CD4-positive, alpha-beta T cell (primary cell): ENCODE measurements around the gene SLF2. TPM values are rescaled to one million over a fixed set of nuclear protein-coding genes. Genes with fewer than 3 reads are reported as not detected.

ENCODE experiments used
- ATAC-seq: fragments of 200-7000 bp; cut with Tn5 transposase; one replicate; pipeline ENCODE4 v1.10.0; 2022; ENCODE audit warnings: mild to moderate bottlenecking; ENCODE audit not compliant: poor library complexity
- CTCF ChIA-PET: fragments of 350-600 bp; sonication (Branson Sonifier 250); formaldehyde crosslinking; loops from one replicate; lab custom pipeline; 2021; ENCODE audit warnings: antibody characterized with exemption, inconsistent platforms; lab: Charles Lee
- POLR2A ChIA-PET: fragments of 350-600 bp; sonication (Branson Sonifier 250); formaldehyde crosslinking; loops from one replicate; lab custom pipeline; 2021; ENCODE audit warnings: antibody characterized with exemption, inconsistent platforms; lab: Charles Lee
- DNase-seq, 14 experiments: peaks; one replicate each; pipeline ENCODE4 v3.0.0-alpha.2; 2013 to 2020; ENCODE audit warnings: mixed read lengths in 2 of 14
- H3K27ac ChIP-seq, 2 donors: one replicate each; pipeline versions ENCODE4 v1.5.1 to v1.7.0; 2013; ENCODE audit warnings: low read length in 2 of 2, low read depth in 1 of 2, mild to moderate bottlenecking in 1 of 2
- H3K27me3 ChIP-seq, 2 experiments: 1 replicate in 1 of 2; 2 replicates in 1 of 2; pipeline versions ENCODE4 v1.6.1 to v1.7.0; 2013; ENCODE audit warnings: low read length in 2 of 2, control low read depth in 1 of 2, mild to moderate bottlenecking in 1 of 2, moderate library complexity in 1 of 2; ENCODE audit not compliant: insufficient read depth in 2 of 2, control insufficient read depth in 1 of 2
- H3K36me3 ChIP-seq: one replicate; pipeline ENCODE4 v1.6.1; 2013; ENCODE audit warnings: low read length, control low read depth; ENCODE audit not compliant: insufficient read depth
- H3K4me1 ChIP-seq: one replicate; pipeline ENCODE4 v1.6.1; 2013; ENCODE audit warnings: low read length, control low read depth; ENCODE audit not compliant: insufficient read depth
- H3K4me3 ChIP-seq: one replicate; pipeline ENCODE4 v1.5.1; 2013; ENCODE audit warnings: mild to moderate bottlenecking, low read length, moderate library complexity
- H3K9me3 ChIP-seq, 2 experiments: 1 replicate in 1 of 2; 2 replicates in 1 of 2; pipeline versions ENCODE4 v1.6.1 to v1.7.0; 2013; ENCODE audit warnings: low read length in 2 of 2, mild to moderate bottlenecking in 2 of 2, control low read depth in 1 of 2, moderate library complexity in 1 of 2; ENCODE audit not compliant: control insufficient read depth in 1 of 2, insufficient read depth in 1 of 2
- H3K27ac Mint-ChIP-seq: one replicate; pipeline ENCODE4 v1.8.0; 2020; ENCODE audit warnings: mixed read lengths
- H3K27me3 Mint-ChIP-seq: one replicate; pipeline ENCODE4 v1.8.0; 2021; ENCODE audit warnings: mixed read lengths
- H3K36me3 Mint-ChIP-seq: one replicate; pipeline ENCODE4 v1.8.0; 2021; ENCODE audit warnings: low read depth, mixed read lengths
- H3K4me1 Mint-ChIP-seq: one replicate; pipeline ENCODE4 v1.8.0; 2021; ENCODE audit warnings: low read depth, mixed read lengths
- H3K4me3 Mint-ChIP-seq: one replicate; pipeline ENCODE4 v1.8.0; 2020; ENCODE audit warnings: mild to moderate bottlenecking, mixed read lengths
- H3K9me3 Mint-ChIP-seq: one replicate; pipeline ENCODE4 v1.8.0; 2020; ENCODE audit warnings: mixed read lengths
- CTCF ChIP-seq: fragments of 200-600 bp; IDR thresholded peaks from one replicate; pipeline ENCODE4 v1.8.0; 2022; ENCODE audit warnings: antibody characterized with exemption, mild to moderate bottlenecking
- intact Hi-C, 2 experiments: fragments of 100-400 bp; cut with DNase I in 1 of 2; cut with micrococcal nuclease in 1 of 2; formaldehyde crosslinking; loops; one replicate each; pipeline versions ENCODE4 v1.15.1 to v1.9.0; 2023 to 2025; cut with DNase I, micrococcal nuclease
- total RNA-seq, 174 experiments: library from RNA in 2 of 174; stranded (reverse) in 2 of 174; gene quantifications; one replicate each; pipeline ENCODE4 v1.2.3 and lab custom pipeline; 2021 to 2026

The SLF2 gene
- total RNA-seq, 2 experiments from 2014 or later, result 11.1 TPM

- peaks cover 32% of the 10 kb centered on the region for H3K4me1 ChIP-seq
- TF ChIP-seq CTCF, result no peak
- DNase-seq, result no peak
- Mint-ChIP-seq H3K4me1 (peaks cover 26% of the 10 kb centered on the region), H3K9me3 (no peaks in the 10 kb centered on the region), H3K36me3 (peaks cover 38% of the 10 kb centered on the region), H3K27me3 (no peaks in the 10 kb centered on the region), H3K4me3 (peak overlapping the region; percentile 89), H3K27ac (peak overlapping the region; percentile 81)
- no peaks in the 10 kb centered on the region for H3K27me3 ChIP-seq
- H3K9me3 ChIP-seq, result no peaks in the 10 kb centered on the region
- ATAC-seq, result no peak
- intact Hi-C loops, result no loop called here
- H3K4me3 ChIP-seq, result no peak overlapping the region
- POLR2A ChIA-PET, result no interaction called here
- no peak overlapping the region for H3K27ac ChIP-seq
- CTCF ChIA-PET, result interaction anchor here (1.5 to 2.0 kb wide), 2 partner anchors 19 to 55 kb away, joined by 3 to 7 read pairs; no protein-coding TSS in a partner anchor
- H3K36me3 ChIP-seq, result peaks cover 28% of the 10 kb centered on the region
Measured at GRCh38 chr10:100995181-100995580, 82.4 kb downstream of the SLF2 start.

GRCh38 chr10:100996678-100997359, 84.1 kb downstream of the SLF2 start:
- DNase-seq (peak in 10 of 14 experiments; percentile 15 to 67 (median 40)), ATAC-seq (peak; percentile 25)
- Histone ChIP-seq H3K27me3 (no peaks in the 10 kb centered on the region), H3K4me3 (peak overlapping the region; percentile 97), H3K27ac (peak overlapping the region; percentile 82 to 90), H3K9me3 (no peaks in the 10 kb centered on the region), H3K4me1 (peaks cover 41% of the 10 kb centered on the region), H3K36me3 (peaks cover 14% of the 10 kb centered on the region)
- peak overlapping the region; percentile 90 for H3K4me3 Mint-ChIP-seq
- ChIA-PET CTCF (interaction anchor here (0.7 to 3.6 kb wide), 7 partner anchors 8 to 146 kb away, joined by 3 to 20 read pairs (median 4); no protein-coding TSS in a partner anchor), POLR2A (interaction anchor here (0.8 to 5.1 kb wide), 5 partner anchors 10 to 64 kb away, joined by 3 to 44 read pairs (median 10); partner anchors contain the start of genes MRPL43, PDZD7, SFXN3 and TWNK)
- peaks cover 29% of the 10 kb centered on the region for H3K36me3 Mint-ChIP-seq
- H3K9me3 Mint-ChIP-seq, result no peaks in the 10 kb centered on the region
- peaks cover 25% of the 10 kb centered on the region for H3K4me1 Mint-ChIP-seq
- no peak for TF ChIP-seq CTCF
- intact Hi-C loops, result no loop called here
- H3K27me3 Mint-ChIP-seq, result no peaks in the 10 kb centered on the region
- peak overlapping the region; percentile 81 for H3K27ac Mint-ChIP-seq

GRCh38 chr10:100997360-100998182, 84.8 kb downstream of the SLF2 start:
- Histone ChIP-seq H3K4me1 (peaks cover 41% of the 10 kb centered on the region), H3K27me3 (no peaks in the 10 kb centered on the region), H3K36me3 (peaks cover 12% of the 10 kb centered on the region), H3K27ac (peak overlapping the region; percentile 82 to 90), H3K9me3 (no peaks in the 10 kb centered on the region), H3K4me3 (peak overlapping the region; percentile 97)
- Mint-ChIP-seq H3K4me1 (peaks cover 25% of the 10 kb centered on the region), H3K9me3 (no peaks in the 10 kb centered on the region), H3K27me3 (no peaks in the 10 kb centered on the region), H3K27ac (peak overlapping the region; percentile 81), H3K36me3 (peaks cover 27% of the 10 kb centered on the region), H3K4me3 (peak overlapping the region; percentile 90)
- peak; percentile 38 to 81 (median 64) for DNase-seq
- CTCF ChIA-PET, result interaction anchor here (0.7 to 3.6 kb wide), 13 partner anchors 8 to 462 kb away, joined by 3 to 20 read pairs (median 5); partner anchors contain the start of genes HIF1AN, PDZD7 and SFXN3
- POLR2A ChIA-PET, result interaction anchor here (0.6 to 5.1 kb wide), 7 partner anchors 9 to 1454 kb away, joined by 3 to 44 read pairs (median 6); partner anchors contain the start of genes C10orf95, MRPL43, PDZD7 and SFXN3
- ATAC-seq, result peak; percentile 46
- peak; percentile 99 for TF ChIP-seq CTCF
- intact Hi-C loops, result loop anchor here in 1 of 2 experiments (1.0 kb wide), 1 partner anchor 34 kb away; the partner anchor contains the start of genes PDZD7 and SFXN3
